Endodermal cell (in vitro differentiated cells): Measurements from ENCODE around the gene THUMPD3. TPM values are rescaled to one million over a fixed set of nuclear protein-coding genes. Genes with fewer than 3 reads are reported as not detected.

Experiments used
- DNase-seq: peaks from one replicate; pipeline ENCODE4 v3.0.0-alpha.2; 2017
- H3K27ac ChIP-seq: 2 replicates; pipeline ENCODE4 v1.5.1; 2013; ENCODE audit warnings: mild to moderate bottlenecking, low read depth, low read length, moderate library complexity
- H3K27me3 ChIP-seq: 2 replicates; pipeline ENCODE4 v1.6.1; 2013; ENCODE audit warnings: mild to moderate bottlenecking, low read length, moderate library complexity; ENCODE audit not compliant: insufficient read depth, control insufficient read depth, poor library complexity, severe bottlenecking
- H3K36me3 ChIP-seq: 2 replicates; pipeline ENCODE4 v1.7.0; 2013; ENCODE audit warnings: mild to moderate bottlenecking, low read length, moderate library complexity; ENCODE audit not compliant: control insufficient read depth, insufficient read depth
- H3K4me1 ChIP-seq: one replicate; pipeline ENCODE4 v1.7.0; 2013; ENCODE audit warnings: low read length; ENCODE audit not compliant: control insufficient read depth, insufficient read depth
- H3K4me3 ChIP-seq: 2 replicates; pipeline ENCODE4 v1.5.1; 2013; ENCODE audit warnings: mild to moderate bottlenecking, low read length, moderate library complexity
- H3K9ac ChIP-seq: 2 replicates; pipeline ENCODE4 v1.6.1; 2013; ENCODE audit warnings: mild to moderate bottlenecking, low read length, moderate library complexity; ENCODE audit not compliant: poor library complexity, severe bottlenecking; ENCODE audit errors: extremely low read depth
- H3K9me3 ChIP-seq: 2 replicates; pipeline ENCODE4 v1.6.1; 2013; ENCODE audit warnings: mild to moderate bottlenecking, low read length, moderate library complexity; ENCODE audit not compliant: control insufficient read depth
- H3K27ac Mint-ChIP-seq: 2 replicates; pipeline ENCODE4 v1.8.0; 2020; ENCODE audit warnings: mixed read lengths
- H3K27me3 Mint-ChIP-seq: 2 replicates; pipeline ENCODE4 v1.8.0; 2021; ENCODE audit warnings: mild to moderate bottlenecking, mixed read lengths; ENCODE audit not compliant: insufficient read depth
- H3K36me3 Mint-ChIP-seq: 2 replicates; pipeline ENCODE4 v1.8.0; 2020; ENCODE audit warnings: low read depth, mixed read lengths
- H3K4me1 Mint-ChIP-seq: 2 replicates; pipeline ENCODE4 v1.8.0; 2020; ENCODE audit warnings: mixed read lengths
- H3K4me3 Mint-ChIP-seq: 2 replicates; pipeline ENCODE4 v1.8.0; 2020; ENCODE audit warnings: mild to moderate bottlenecking, moderate library complexity, mixed read lengths
- H3K9me3 Mint-ChIP-seq: 2 replicates; pipeline ENCODE4 v1.8.0; 2020; ENCODE audit warnings: mild to moderate bottlenecking, mixed read lengths
- CTCF ChIP-seq: fragments of 200-600 bp; sonication (generic); conservative IDR thresholded peaks from 2 replicates; pipeline ENCODE4 v1.5.0; 2021; ENCODE audit warnings: antibody characterized with exemption, mild to moderate bottlenecking
- WGBS, 2 experiments: methylation state at CpG; one replicate each; pipeline versions ENCODE4 v1.1.5 to v1.1.7; 2013; ENCODE audit warnings: missing lambda C conversion rate in 2 of 2, mixed read lengths in 1 of 2; ENCODE audit not compliant: insufficient coverage in 1 of 2, insufficient read length in 1 of 2; 5-methylcytosine and 5-hydroxymethylcytosine counted together
- total RNA-seq, 2 donors: library from RNA; stranded (reverse); fragmentation: NEBNext Ultra II Directional in 1 of 2; extraction: Animal tissue kit (Norgen Biotek cat#: 25700) in 1 of 2; gene quantifications; 2 replicates in 1 of 2; 3 replicates in 1 of 2; pipeline ENCODE4 v1.2.1, GENCODE V29; 2021

THUMPD3 gene
- total RNA-seq, 2 donors from 2014 or later: 55.7 to 61.8 TPM

GRCh38 chr3:9433627-9434521 is 71.0 kb downstream of the THUMPD3 start:
- Histone ChIP-seq H3K4me3 (no peak overlapping the region), H3K27me3 (no peaks in the 10 kb centered on the region), H3K4me1 (peaks cover 4% of the 10 kb centered on the region), H3K36me3 (peaks cover 88% of the 10 kb centered on the region), H3K27ac (no peak overlapping the region), H3K9ac (no peak overlapping the region), H3K9me3 (no peaks in the 10 kb centered on the region)
- Mint-ChIP-seq H3K9me3 (no peaks in the 10 kb centered on the region), H3K27me3 (no peaks in the 10 kb centered on the region), H3K27ac (peak overlapping the region; percentile 59), H3K4me1 (peaks cover 25% of the 10 kb centered on the region), H3K36me3 (peaks cover 69% of the 10 kb centered on the region), H3K4me3 (no peak overlapping the region)
- DNase-seq: no peak
- TF ChIP-seq CTCF: no peak
- 95% methylated on average over 14 to 15 of the region's 15 CpGs for WGBS, 2 experiments

- Histone ChIP-seq H3K27ac (no peak overlapping the region), H3K9ac (no peak overlapping the region), H3K4me1 (peaks cover 5% of the 10 kb centered on the region), H3K9me3 (no peaks in the 10 kb centered on the region), H3K4me3 (no peak overlapping the region), H3K27me3 (no peaks in the 10 kb centered on the region), H3K36me3 (peaks cover 88% of the 10 kb centered on the region)
- no peak overlapping the region for H3K27ac Mint-ChIP-seq
- no peak for TF ChIP-seq CTCF
- no peaks in the 10 kb centered on the region for H3K27me3 Mint-ChIP-seq
- peaks cover 24% of the 10 kb centered on the region for H3K4me1 Mint-ChIP-seq
- DNase-seq: no peak
- WGBS, 2 experiments: 95 to 96% methylated on average over 3 of the region's 3 CpGs
- H3K36me3 Mint-ChIP-seq: peaks cover 68% of the 10 kb centered on the region
- H3K4me3 Mint-ChIP-seq: no peak overlapping the region
- H3K9me3 Mint-ChIP-seq: no peaks in the 10 kb centered on the region
These were observed 72.5 kb downstream of the THUMPD3 start for GRCh38 chr3:9435316-9435715.

Other genes starting within 250 kb of the THUMPD3 start
- gene SRGAP3, start 113.4 kb upstream of the THUMPD3 start, total RNA-seq: 1 to 10 TPM; 5.0 to 8.1 TPM
- gene SETD5, start 34.6 kb downstream of the THUMPD3 start, total RNA-seq: 100 to 1,000 TPM; 261 to 289 TPM
- gene LHFPL4, start 190.8 kb downstream of the THUMPD3 start, total RNA-seq: 1 to 10 TPM; 1.1 to 6.7 TPM